OCI-LY3 (cell line): ENCODE results near the gene PEPD.

Experiments
- H2AFZ ChIP-seq: fragments of 200-600, 300-600 bp; shearing (Covaris generic); 2 replicates; pipeline ENCODE4 v1.6.0; 2014; ENCODE audit warnings: antibody characterized with exemption, low read depth, low read length
- H3K27ac ChIP-seq: fragments of 200-600, 300-600 bp; sonication (generic); 2 replicates; pipeline ENCODE4 v1.5.1; 2014; ENCODE audit warnings: mild to moderate bottlenecking, low read length, moderate library complexity, mixed read lengths
- H3K27me3 ChIP-seq: fragments of 200-600, 300-600 bp; sonication (generic); 2 replicates; pipeline ENCODE4 v1.6.1; 2014; ENCODE audit warnings: low read depth, low read length, mixed read lengths
- H3K36me3 ChIP-seq: fragments of 200-600, 300-600 bp; sonication (generic); replicated peaks from 2 replicates; pipeline ENCODE3; 2014; ENCODE audit warnings: low read depth, low read length, mixed read lengths
- H3K4me1 ChIP-seq: fragments of 300-600, 200-600 bp; sonication (generic); 2 replicates; pipeline ENCODE4 v1.6.1; 2014; ENCODE audit warnings: low read length, mixed read lengths
- H3K4me2 ChIP-seq: fragments of 200-600, 300-600 bp; sonication (generic); 2 replicates; pipeline ENCODE4 v1.6.1; 2014; ENCODE audit warnings: low read length, mixed read lengths
- H3K4me3 ChIP-seq: fragments of 300-600, 200-600 bp; sonication (generic); 2 replicates; pipeline ENCODE4 v1.5.1; 2014; ENCODE audit warnings: antibody characterized with exemption, mild to moderate bottlenecking, low read length, moderate library complexity
- H3K79me2 ChIP-seq: fragments of 300-600, 200-600 bp; shearing (Covaris generic); 2 replicates; pipeline ENCODE4 v1.6.1; 2014; ENCODE audit warnings: mild to moderate bottlenecking, low read length, mixed read lengths
- H3K9ac ChIP-seq: fragments of 300-600, 200-600 bp; shearing (Covaris generic); 2 replicates; pipeline ENCODE4 v1.6.0; 2014; ENCODE audit warnings: mild to moderate bottlenecking, low read length, moderate library complexity
- H3K9me3 ChIP-seq: fragments of 200-600, 300-600 bp; shearing (Covaris generic); 2 replicates; pipeline ENCODE4 v1.6.1; 2014; ENCODE audit warnings: low read length, mixed read lengths; ENCODE audit not compliant: insufficient read depth
- H4K20me1 ChIP-seq: fragments of 200-600, 300-600 bp; sonication (generic); 2 replicates; pipeline ENCODE4 v1.6.1; 2016; ENCODE audit warnings: low read length, mixed read lengths; ENCODE audit not compliant: insufficient read depth
- EZH2phosphoT487 ChIP-seq: fragments of 200-600 bp; shearing (Covaris generic); IDR thresholded peaks from 2 replicates; pipeline ENCODE4 v1.6.1; 2018; ENCODE audit warnings: antibody characterized with exemption, mixed run types, low read depth
- TF ChIP-seq, protein P1 (sequence below): fragments of 200-600, 300-600 bp; sonication (generic); IDR thresholded peaks from 2 replicates; pipeline ENCODE4 v1.5.1; 2014; ENCODE audit warnings: antibody characterized with exemption, low read length, low read depth

Gene PEPD

GRCh38 chr19:33420821-33421220 is 100.8 kb downstream of the PEPD start:
- no peaks in the 10 kb centered on the region for H3K79me2 ChIP-seq
- H3K27ac ChIP-seq: no peak overlapping the region
- H3K4me2 ChIP-seq: no peak overlapping the region
- no peak overlapping the region for H3K4me3 ChIP-seq
- no peaks in the 10 kb centered on the region for H3K9me3 ChIP-seq
- H3K36me3 ChIP-seq: no peaks in the 10 kb centered on the region
- peaks cover 3% of the 10 kb centered on the region; the same call in 1 of the 2 replicates for H3K4me1 ChIP-seq
- no peak overlapping the region for H2AFZ ChIP-seq
- no peaks in the 10 kb centered on the region for H4K20me1 ChIP-seq
- H3K9ac ChIP-seq: no peak overlapping the region
- no peak for TF ChIP-seq EZH2phosphoT487
- TF ChIP-seq, protein P1, sequence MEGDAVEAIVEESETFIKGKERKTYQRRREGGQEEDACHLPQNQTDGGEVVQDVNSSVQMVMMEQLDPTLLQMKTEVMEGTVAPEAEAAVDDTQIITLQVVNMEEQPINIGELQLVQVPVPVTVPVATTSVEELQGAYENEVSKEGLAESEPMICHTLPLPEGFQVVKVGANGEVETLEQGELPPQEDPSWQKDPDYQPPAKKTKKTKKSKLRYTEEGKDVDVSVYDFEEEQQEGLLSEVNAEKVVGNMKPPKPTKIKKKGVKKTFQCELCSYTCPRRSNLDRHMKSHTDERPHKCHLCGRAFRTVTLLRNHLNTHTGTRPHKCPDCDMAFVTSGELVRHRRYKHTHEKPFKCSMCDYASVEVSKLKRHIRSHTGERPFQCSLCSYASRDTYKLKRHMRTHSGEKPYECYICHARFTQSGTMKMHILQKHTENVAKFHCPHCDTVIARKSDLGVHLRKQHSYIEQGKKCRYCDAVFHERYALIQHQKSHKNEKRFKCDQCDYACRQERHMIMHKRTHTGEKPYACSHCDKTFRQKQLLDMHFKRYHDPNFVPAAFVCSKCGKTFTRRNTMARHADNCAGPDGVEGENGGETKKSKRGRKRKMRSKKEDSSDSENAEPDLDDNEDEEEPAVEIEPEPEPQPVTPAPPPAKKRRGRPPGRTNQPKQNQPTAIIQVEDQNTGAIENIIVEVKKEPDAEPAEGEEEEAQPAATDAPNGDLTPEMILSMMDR: no peak
- H3K27me3 ChIP-seq: no peaks in the 10 kb centered on the region

DNA sequence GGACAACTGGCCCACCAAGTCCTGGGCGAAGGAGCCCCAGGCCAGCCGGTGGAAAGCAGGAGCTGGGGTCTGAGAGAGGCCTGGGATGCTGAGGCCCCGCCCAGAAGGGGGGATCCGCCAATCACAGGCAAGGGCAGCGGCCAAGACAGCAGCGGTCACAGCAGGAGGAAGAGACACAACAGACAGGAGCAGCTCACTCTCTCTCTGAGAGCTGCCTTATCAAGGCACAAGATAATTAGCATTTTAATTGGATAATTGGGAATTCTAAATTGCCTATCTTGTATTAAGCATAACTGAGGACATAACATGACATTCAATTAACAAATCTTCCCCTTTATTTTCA is 101.8 kb downstream of the PEPD start:
- no peaks in the 10 kb centered on the region for H3K36me3 ChIP-seq
- H3K27me3 ChIP-seq: no peaks in the 10 kb centered on the region
- peaks cover 3% of the 10 kb centered on the region; the same call in 1 of the 2 replicates for H3K4me1 ChIP-seq
- no peak overlapping the region for H2AFZ ChIP-seq
- H3K9ac ChIP-seq: no peak overlapping the region
- no peak overlapping the region for H3K27ac ChIP-seq
- no peaks in the 10 kb centered on the region for H3K9me3 ChIP-seq
- no peak for TF ChIP-seq EZH2phosphoT487
- TF ChIP-seq, protein P1: no peak
- no peak overlapping the region for H3K4me2 ChIP-seq
- H3K79me2 ChIP-seq: no peaks in the 10 kb centered on the region
- H4K20me1 ChIP-seq: no peaks in the 10 kb centered on the region
- H3K4me3 ChIP-seq: no peak overlapping the region

GRCh38 chr19:33418871-33419787 is 102.5 kb downstream of the PEPD start:
- Histone ChIP-seq H3K27me3 (no peaks in the 10 kb centered on the region), H3K4me3 (no peak overlapping the region), H3K9me3 (no peaks in the 10 kb centered on the region), H3K27ac (no peak overlapping the region), H3K36me3 (no peaks in the 10 kb centered on the region), H2AFZ (no peak overlapping the region), H3K9ac (no peak overlapping the region), H3K4me2 (no peak overlapping the region), H3K79me2 (no peaks in the 10 kb centered on the region), H3K4me1 (peaks cover 3% of the 10 kb centered on the region; the same call in 1 of the 2 replicates), H4K20me1 (no peaks in the 10 kb centered on the region)
- TF ChIP-seq, protein P1: no peak
- TF ChIP-seq EZH2phosphoT487: no peak

DNA sequence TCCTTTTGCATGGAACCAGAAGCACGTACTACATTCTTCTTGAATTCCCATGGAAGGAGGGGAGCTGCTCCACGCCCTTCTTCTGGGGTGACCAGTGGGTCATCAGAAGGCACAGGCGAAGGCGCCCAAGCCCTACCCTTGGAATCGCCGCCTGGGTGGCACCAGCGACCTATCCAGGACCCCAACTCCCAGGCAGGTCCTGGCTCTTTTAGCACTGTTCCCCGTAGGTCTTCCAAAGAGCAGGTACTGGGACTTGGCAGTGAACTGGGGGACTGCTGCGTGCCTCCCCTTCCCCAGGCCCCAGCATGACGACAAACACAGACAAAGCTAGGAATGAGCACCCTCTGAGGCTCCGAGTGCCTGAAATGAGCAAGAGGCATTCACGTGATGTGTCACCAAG is 103.1 kb downstream of the PEPD start:
- TF ChIP-seq, protein P1: no peak
- TF ChIP-seq EZH2phosphoT487: no peak
- no peak overlapping the region for H3K27ac ChIP-seq
- no peaks in the 10 kb centered on the region for H3K9me3 ChIP-seq
- H3K4me3 ChIP-seq: no peak overlapping the region
- H3K4me2 ChIP-seq: no peak overlapping the region
- H3K36me3 ChIP-seq: no peaks in the 10 kb centered on the region
- H4K20me1 ChIP-seq: no peaks in the 10 kb centered on the region
- H2AFZ ChIP-seq: no peak overlapping the region
- H3K79me2 ChIP-seq: no peaks in the 10 kb centered on the region
- H3K4me1 ChIP-seq: peaks cover 3% of the 10 kb centered on the region; the same call in 1 of the 2 replicates
- H3K27me3 ChIP-seq: no peaks in the 10 kb centered on the region
- H3K9ac ChIP-seq: no peak overlapping the region
